MM.1S (cell line): ENCODE data around the gene PIGP.

Source experiments
- DNase-seq: peaks from one replicate; pipeline ENCODE4 v3.0.0-alpha.2; 2015
- H2AFZ ChIP-seq: fragments of 300-600 bp; sonication (generic); 2 replicates; pipeline ENCODE4 v1.6.0; 2016; ENCODE audit warnings: antibody characterized with exemption, low read length
- H3F3A ChIP-seq: fragments of 300-600 bp; sonication (generic); 2 replicates; pipeline ENCODE4 v1.6.1; 2016; ENCODE audit warnings: mild to moderate bottlenecking, antibody characterized with exemption, low read length, moderate library complexity, mixed read lengths; ENCODE audit not compliant: insufficient read depth
- H3K27ac ChIP-seq: fragments of 300-600 bp; sonication (generic); 2 replicates; pipeline ENCODE4 v1.5.1; 2016; ENCODE audit warnings: mild to moderate bottlenecking, low read length
- H3K27me3 ChIP-seq: fragments of 300-600 bp; sonication (generic); replicated peaks from 2 replicates; pipeline ENCODE4 v1.6.0; 2016; ENCODE audit warnings: low read length; ENCODE audit not compliant: insufficient read depth
- H3K36me3 ChIP-seq: fragments of 300-600 bp; sonication (generic); replicated peaks from 2 replicates; pipeline ENCODE4 v1.6.1; 2016; ENCODE audit warnings: mild to moderate bottlenecking, low read length, mixed read lengths; ENCODE audit not compliant: insufficient read depth
- H3K4me1 ChIP-seq: fragments of 300-600 bp; sonication (generic); 2 replicates; pipeline ENCODE4 v1.6.1; 2016; ENCODE audit warnings: low read length, mixed read lengths
- H3K4me2 ChIP-seq: fragments of 300-600 bp; sonication (generic); 2 replicates; pipeline ENCODE4 v1.6.0; 2016; ENCODE audit warnings: low read depth, low read length
- H3K4me3 ChIP-seq: fragments of 300-600 bp; sonication (generic); 2 replicates; pipeline ENCODE4 v1.5.1; 2016; ENCODE audit warnings: low read length, mixed read lengths
- H3K79me2 ChIP-seq: fragments of 300-600 bp; sonication (generic); 2 replicates; pipeline ENCODE4 v1.6.1; 2016; ENCODE audit warnings: mixed run types, low read length, mixed read lengths
- H3K9ac ChIP-seq: fragments of 300-600 bp; sonication (generic); 2 replicates; pipeline ENCODE4 v1.6.1; 2016; ENCODE audit warnings: low read length, mixed read lengths
- H3K9me2 ChIP-seq: fragments of 300-600 bp; sonication (generic); replicated peaks from 2 replicates; pipeline ENCODE4 v1.6.1; 2016; ENCODE audit warnings: mild to moderate bottlenecking, low read length, mixed read lengths; ENCODE audit not compliant: insufficient read depth
- H3K9me3 ChIP-seq: fragments of 300-600 bp; sonication (generic); replicated peaks from 2 replicates; pipeline ENCODE4 v1.6.1; 2016; ENCODE audit warnings: mild to moderate bottlenecking, low read length, mixed read lengths; ENCODE audit not compliant: insufficient read depth
- H4K20me1 ChIP-seq: fragments of 300-600 bp; sonication (generic); 2 replicates; pipeline ENCODE4 v1.6.1; 2016; ENCODE audit warnings: mild to moderate bottlenecking, low read length, moderate library complexity, mixed read lengths; ENCODE audit not compliant: insufficient read depth
- EZH2 ChIP-seq: fragments of 300-600 bp; sonication (generic); optimal IDR thresholded peaks from 2 replicates; pipeline ENCODE3; 2017; ENCODE audit warnings: low read depth, mild to moderate bottlenecking, antibody characterized with exemption, low read length, mixed read lengths
- EZH2phosphoT487 ChIP-seq: fragments of 300-600 bp; sonication (generic); IDR thresholded peaks from 2 replicates; pipeline ENCODE4 v1.6.1; 2018; ENCODE audit warnings: antibody characterized with exemption, low read length
- TF ChIP-seq, protein P1 (sequence below): fragments of 300-600 bp; sonication (generic); IDR thresholded peaks from 2 replicates; pipeline ENCODE4 v1.5.1; 2016; ENCODE audit warnings: antibody characterized with exemption, low read length, mixed read lengths

The PIGP gene

DNA sequence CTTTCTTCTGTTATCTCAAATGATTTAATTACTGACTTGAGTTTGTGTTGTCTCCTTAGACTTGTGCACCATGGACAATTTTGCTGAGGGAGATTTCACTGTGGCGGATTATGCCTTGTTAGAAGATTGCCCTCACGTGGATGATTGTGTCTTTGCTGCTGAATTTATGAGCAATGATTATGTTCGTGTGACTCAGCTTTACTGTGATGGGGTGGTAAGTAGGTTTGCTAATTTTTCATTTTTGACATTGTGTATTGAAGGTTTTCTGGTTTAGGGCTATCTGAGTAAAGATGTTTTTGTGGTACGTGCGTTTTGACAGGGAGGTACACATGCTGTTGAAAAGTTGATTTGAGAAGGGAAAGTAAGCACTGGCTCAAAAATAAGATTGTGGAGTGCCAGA, 14.3 kb upstream of the PIGP start:
- Histone ChIP-seq H3K4me2 (no peak overlapping the region), H3K9me3 (no peaks in the 10 kb centered on the region), H3F3A (no peaks in the 10 kb centered on the region), H3K4me3 (no peak overlapping the region), H2AFZ (no peak overlapping the region), H3K4me1 (no peaks in the 10 kb centered on the region), H3K36me3 (peaks cover 3% of the 10 kb centered on the region), H3K9me2 (no peaks in the 10 kb centered on the region), H3K9ac (no peak overlapping the region), H3K79me2 (peaks cover 30% of the 10 kb centered on the region), H3K27me3 (no peaks in the 10 kb centered on the region), H4K20me1 (no peaks in the 10 kb centered on the region), H3K27ac (no peak overlapping the region)
- no peak for DNase-seq
- no peak for TF ChIP-seq EZH2
- TF ChIP-seq, protein P1, sequence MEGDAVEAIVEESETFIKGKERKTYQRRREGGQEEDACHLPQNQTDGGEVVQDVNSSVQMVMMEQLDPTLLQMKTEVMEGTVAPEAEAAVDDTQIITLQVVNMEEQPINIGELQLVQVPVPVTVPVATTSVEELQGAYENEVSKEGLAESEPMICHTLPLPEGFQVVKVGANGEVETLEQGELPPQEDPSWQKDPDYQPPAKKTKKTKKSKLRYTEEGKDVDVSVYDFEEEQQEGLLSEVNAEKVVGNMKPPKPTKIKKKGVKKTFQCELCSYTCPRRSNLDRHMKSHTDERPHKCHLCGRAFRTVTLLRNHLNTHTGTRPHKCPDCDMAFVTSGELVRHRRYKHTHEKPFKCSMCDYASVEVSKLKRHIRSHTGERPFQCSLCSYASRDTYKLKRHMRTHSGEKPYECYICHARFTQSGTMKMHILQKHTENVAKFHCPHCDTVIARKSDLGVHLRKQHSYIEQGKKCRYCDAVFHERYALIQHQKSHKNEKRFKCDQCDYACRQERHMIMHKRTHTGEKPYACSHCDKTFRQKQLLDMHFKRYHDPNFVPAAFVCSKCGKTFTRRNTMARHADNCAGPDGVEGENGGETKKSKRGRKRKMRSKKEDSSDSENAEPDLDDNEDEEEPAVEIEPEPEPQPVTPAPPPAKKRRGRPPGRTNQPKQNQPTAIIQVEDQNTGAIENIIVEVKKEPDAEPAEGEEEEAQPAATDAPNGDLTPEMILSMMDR: no peak
- no peak for TF ChIP-seq EZH2phosphoT487

DNA sequence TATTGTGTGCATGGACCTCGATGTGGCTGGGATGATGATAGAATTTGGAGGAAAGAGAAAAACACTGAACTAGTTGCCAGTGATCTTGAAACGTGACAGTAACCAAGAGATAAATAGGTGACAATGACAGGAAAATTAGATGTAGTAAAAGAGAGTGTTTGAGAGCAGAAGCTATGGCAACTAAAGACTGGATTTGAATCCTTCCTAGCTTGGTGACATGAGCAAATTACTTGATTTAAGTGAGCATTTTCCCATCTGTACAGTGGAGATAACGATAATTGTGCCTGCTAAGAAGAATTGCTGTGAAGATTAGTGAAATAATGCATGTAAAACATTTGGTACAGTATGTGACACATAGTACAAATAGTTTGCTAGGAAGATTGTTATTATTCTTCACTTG, 12.9 kb upstream of the PIGP start:
- H2AFZ ChIP-seq: no peak overlapping the region
- peaks cover 40% of the 10 kb centered on the region for H3K79me2 ChIP-seq
- H3K4me2 ChIP-seq: no peak overlapping the region
- H3K9me2 ChIP-seq: no peaks in the 10 kb centered on the region
- H3F3A ChIP-seq: no peaks in the 10 kb centered on the region
- no peaks in the 10 kb centered on the region for H4K20me1 ChIP-seq
- no peak overlapping the region for H3K27ac ChIP-seq
- H3K4me3 ChIP-seq: no peak overlapping the region
- H3K9ac ChIP-seq: no peak overlapping the region
- DNase-seq: no peak
- TF ChIP-seq EZH2 (no peak), EZH2phosphoT487 (no peak)
- TF ChIP-seq, protein P1: no peak
- no peaks in the 10 kb centered on the region for H3K4me1 ChIP-seq
- no peaks in the 10 kb centered on the region for H3K9me3 ChIP-seq
- H3K27me3 ChIP-seq: no peaks in the 10 kb centered on the region
- peaks cover under 1% of the 10 kb centered on the region; the same call in 1 of the 2 replicates for H3K36me3 ChIP-seq

DNA sequence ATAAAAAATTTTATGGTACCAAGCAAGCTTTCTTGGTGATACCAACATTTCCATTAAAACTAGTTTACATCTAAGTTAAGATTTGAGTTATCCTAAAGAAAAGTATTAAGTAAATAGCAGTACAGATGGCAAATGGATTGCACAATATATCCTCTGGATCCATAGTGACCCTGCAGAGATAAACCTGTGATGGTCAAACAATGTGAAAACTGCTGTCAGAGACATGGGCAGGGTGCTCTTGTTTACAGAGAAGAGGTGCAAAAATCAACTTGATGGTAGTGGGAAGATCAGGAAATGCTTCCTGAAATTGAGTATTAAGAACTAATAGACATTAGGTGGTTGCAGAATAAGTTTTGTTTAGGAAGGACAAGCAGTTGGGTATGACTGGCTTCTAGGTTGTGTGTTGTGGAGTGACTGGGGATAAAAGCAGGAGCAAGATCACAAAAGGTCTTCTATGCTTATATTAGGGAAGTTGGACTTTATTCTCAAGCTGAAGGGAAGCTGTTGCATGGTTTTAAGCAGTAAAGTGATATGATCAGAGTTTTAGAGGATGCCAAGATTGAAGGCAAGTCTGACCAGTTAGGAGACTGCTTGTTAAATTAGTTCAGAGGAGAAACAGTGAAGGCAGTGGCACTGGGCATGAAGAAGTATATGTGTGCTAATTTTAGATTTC, 10.1 kb upstream of the PIGP start:
- H3K27ac ChIP-seq: no peak overlapping the region
- H4K20me1 ChIP-seq: no peaks in the 10 kb centered on the region
- H3K4me1 ChIP-seq: no peaks in the 10 kb centered on the region
- no peak overlapping the region for H3K4me3 ChIP-seq
- H3K36me3 ChIP-seq: no peaks in the 10 kb centered on the region
- H3K79me2 ChIP-seq: peaks cover 61% of the 10 kb centered on the region
- DNase-seq: no peak
- no peaks in the 10 kb centered on the region for H3K9me2 ChIP-seq
- TF ChIP-seq EZH2phosphoT487 (no peak), EZH2 (no peak)
- TF ChIP-seq, protein P1: no peak
- H3F3A ChIP-seq: no peaks in the 10 kb centered on the region
- no peak overlapping the region for H3K9ac ChIP-seq
- H2AFZ ChIP-seq: no peak overlapping the region
- no peaks in the 10 kb centered on the region for H3K9me3 ChIP-seq
- H3K27me3 ChIP-seq: no peaks in the 10 kb centered on the region
- H3K4me2 ChIP-seq: no peak overlapping the region
